ENCODE measurements around the gene HNMT.

The HNMT gene

DNA sequence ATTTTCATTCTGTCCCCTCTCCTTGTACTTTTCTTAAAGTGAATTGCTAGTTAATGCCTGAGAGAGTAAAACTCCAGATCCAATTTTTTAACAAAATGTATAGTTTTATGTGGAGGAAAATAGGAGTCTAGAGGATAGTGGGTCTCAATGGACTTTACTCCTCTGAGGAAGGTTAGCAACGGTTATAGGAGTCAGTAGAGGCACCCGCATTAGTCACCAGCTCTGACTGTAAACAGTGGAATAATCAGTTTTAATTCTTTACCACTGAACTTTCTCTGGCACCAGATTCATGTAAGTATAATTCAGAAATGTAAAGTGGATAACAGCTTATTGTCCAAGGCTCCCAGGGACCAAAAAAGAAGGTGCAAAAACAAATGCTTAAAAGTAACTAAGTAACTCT, 38.7 kb upstream of the HNMT start:
- Histone ChIP-seq H3K27me3 (ENCODE audit: insufficient read depth, low read depth) (no peaks in the 10 kb centered on the region), H3K4me2 (no peak overlapping the region), H3K36me3 (ENCODE audit: insufficient read depth) (no peaks in the 10 kb centered on the region), H4K20me1 (ENCODE audit: insufficient read depth) (no peaks in the 10 kb centered on the region), H3K79me2 (ENCODE audit: insufficient read depth, low read depth) (no peaks in the 10 kb centered on the region), H2AFZ (ENCODE audit: low read depth) (no peak overlapping the region), H3K27ac (no peak overlapping the region), H3K9ac (no peak overlapping the region), H3K4me1 (ENCODE audit: low read depth, poor library complexity, severe bottlenecking) (peaks cover 26% of the 10 kb centered on the region), H3K4me3 (IDR thresholded peaks at IDR 0.05; ENCODE audit: insufficient read depth, low read depth, low read length) (no peak overlapping the region)
- TF ChIP-seq, protein P1, sequence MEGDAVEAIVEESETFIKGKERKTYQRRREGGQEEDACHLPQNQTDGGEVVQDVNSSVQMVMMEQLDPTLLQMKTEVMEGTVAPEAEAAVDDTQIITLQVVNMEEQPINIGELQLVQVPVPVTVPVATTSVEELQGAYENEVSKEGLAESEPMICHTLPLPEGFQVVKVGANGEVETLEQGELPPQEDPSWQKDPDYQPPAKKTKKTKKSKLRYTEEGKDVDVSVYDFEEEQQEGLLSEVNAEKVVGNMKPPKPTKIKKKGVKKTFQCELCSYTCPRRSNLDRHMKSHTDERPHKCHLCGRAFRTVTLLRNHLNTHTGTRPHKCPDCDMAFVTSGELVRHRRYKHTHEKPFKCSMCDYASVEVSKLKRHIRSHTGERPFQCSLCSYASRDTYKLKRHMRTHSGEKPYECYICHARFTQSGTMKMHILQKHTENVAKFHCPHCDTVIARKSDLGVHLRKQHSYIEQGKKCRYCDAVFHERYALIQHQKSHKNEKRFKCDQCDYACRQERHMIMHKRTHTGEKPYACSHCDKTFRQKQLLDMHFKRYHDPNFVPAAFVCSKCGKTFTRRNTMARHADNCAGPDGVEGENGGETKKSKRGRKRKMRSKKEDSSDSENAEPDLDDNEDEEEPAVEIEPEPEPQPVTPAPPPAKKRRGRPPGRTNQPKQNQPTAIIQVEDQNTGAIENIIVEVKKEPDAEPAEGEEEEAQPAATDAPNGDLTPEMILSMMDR (conservative IDR thresholded peaks at IDR 0.05; ENCODE audit: low read depth, low read length), result no peak

DNA sequence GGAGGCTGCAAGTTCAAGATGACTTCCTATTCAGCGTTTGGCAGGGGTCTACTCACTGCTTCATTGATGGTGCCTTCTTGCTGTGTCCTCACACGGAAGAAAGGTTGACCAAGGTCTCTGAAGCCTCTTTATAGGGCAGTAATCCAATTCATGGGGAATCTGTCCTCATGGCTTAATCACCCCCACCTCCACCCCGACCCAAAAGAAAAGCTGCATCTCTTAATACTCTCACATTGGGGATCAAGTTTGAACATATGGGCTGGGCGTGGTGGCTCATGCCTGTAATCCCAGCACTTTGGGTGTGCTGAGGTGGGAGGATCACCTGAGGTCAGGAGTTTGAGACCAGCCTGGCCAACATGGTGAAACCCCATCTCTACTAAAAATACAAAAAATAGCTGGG, 36.4 kb upstream of the HNMT start:
- no peaks in the 10 kb centered on the region for H3K36me3 ChIP-seq (ENCODE audit: insufficient read depth)
- TF ChIP-seq, protein P1 (conservative IDR thresholded peaks at IDR 0.05; ENCODE audit: low read depth, low read length), result no peak
- H3K9ac ChIP-seq, result no peak overlapping the region
- no peak overlapping the region for H2AFZ ChIP-seq (ENCODE audit: low read depth)
- H3K79me2 ChIP-seq (ENCODE audit: insufficient read depth, low read depth), result no peaks in the 10 kb centered on the region
- H3K4me1 ChIP-seq (ENCODE audit: low read depth, poor library complexity, severe bottlenecking), result peaks cover 9% of the 10 kb centered on the region
- H3K27me3 ChIP-seq (ENCODE audit: insufficient read depth, low read depth), result no peaks in the 10 kb centered on the region
- H3K4me2 ChIP-seq, result no peak overlapping the region
- H3K4me3 ChIP-seq (IDR thresholded peaks at IDR 0.05; ENCODE audit: insufficient read depth, low read depth, low read length), result no peak overlapping the region
- H4K20me1 ChIP-seq (ENCODE audit: insufficient read depth), result no peaks in the 10 kb centered on the region
- no peak overlapping the region for H3K27ac ChIP-seq

DNA sequence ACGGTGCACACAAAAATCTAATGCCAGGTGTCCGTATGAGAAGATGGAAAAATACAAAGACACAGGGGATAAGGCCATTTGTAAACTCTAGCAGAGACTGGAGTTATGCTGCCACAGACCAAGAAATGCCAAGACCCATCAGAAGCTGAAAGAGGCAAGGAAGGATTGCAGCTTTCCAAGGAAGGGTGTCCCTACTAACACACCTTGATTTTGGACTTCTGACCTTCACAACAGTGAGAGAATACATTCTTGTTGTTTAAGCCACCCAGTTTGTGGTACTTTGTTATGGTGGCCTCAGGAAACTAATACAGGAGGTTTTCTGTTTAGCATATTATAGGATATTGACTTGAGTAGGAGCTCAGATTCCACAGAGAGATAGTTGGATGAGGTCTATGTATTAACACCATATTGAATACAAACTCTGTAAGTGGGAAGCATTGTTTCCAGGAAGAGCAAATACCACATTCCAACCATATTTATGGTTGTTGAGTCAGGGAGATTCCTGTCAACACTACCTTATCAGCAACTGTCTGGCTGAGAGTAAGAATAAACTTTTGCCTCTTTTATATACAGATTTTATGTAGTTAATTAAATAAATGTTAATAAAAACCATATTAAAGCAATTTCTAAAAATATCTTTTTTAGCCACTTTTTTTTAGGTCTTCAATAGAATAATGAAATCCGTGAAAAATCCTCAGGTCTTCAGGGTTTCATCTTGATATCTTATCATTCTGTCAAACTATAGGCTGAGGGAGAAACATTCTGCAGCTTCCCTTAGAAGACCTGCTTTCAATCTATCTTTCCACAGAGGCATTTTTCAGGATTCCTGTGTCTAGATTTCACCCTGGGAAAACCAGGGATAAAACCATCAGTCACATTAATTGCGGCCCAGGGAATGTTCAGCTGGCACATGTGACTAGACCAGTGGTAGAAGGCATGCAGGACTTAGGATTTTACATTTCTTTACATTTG, 35.4 kb upstream of the HNMT start:
- Histone ChIP-seq H3K27me3 (ENCODE audit: insufficient read depth, low read depth) (no peaks in the 10 kb centered on the region), H3K4me1 (ENCODE audit: low read depth, poor library complexity, severe bottlenecking) (peaks cover 7% of the 10 kb centered on the region), H3K27ac (no peak overlapping the region), H3K79me2 (ENCODE audit: insufficient read depth, low read depth) (no peaks in the 10 kb centered on the region), H4K20me1 (ENCODE audit: insufficient read depth) (no peaks in the 10 kb centered on the region), H3K4me3 (IDR thresholded peaks at IDR 0.05; ENCODE audit: insufficient read depth, low read depth, low read length) (no peak overlapping the region), H2AFZ (ENCODE audit: low read depth) (no peak overlapping the region), H3K9ac (no peak overlapping the region), H3K4me2 (no peak overlapping the region), H3K36me3 (ENCODE audit: insufficient read depth) (no peaks in the 10 kb centered on the region)
- TF ChIP-seq, protein P1 (conservative IDR thresholded peaks at IDR 0.05; ENCODE audit: low read depth, low read length), result no peak

DNA sequence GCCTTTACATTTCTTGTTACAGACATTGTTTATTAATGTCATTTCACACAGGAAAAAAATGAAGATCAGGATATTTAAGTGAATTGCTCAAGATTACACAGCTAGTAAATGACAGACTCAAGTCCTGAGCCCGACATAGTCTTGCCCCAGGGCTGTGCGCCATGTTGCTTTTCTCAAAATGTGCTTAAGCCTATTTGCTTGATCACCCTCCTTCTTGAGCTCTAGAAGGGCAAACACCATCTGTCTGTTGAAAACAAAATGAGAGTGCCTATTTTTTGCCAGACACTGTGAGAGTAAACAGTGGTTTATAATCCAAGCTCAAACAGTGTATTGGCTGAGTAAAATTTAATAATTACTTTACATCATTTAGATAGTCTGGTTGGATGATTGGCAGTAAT, 34.8 kb upstream of the HNMT start:
- H3K4me3 ChIP-seq (IDR thresholded peaks at IDR 0.05; ENCODE audit: insufficient read depth, low read depth, low read length), result no peak overlapping the region
- TF ChIP-seq, protein P1 (conservative IDR thresholded peaks at IDR 0.05; ENCODE audit: low read depth, low read length), result no peak
- no peak overlapping the region for H3K9ac ChIP-seq
- H3K36me3 ChIP-seq (ENCODE audit: insufficient read depth), result no peaks in the 10 kb centered on the region
- H4K20me1 ChIP-seq (ENCODE audit: insufficient read depth), result no peaks in the 10 kb centered on the region
- H2AFZ ChIP-seq (ENCODE audit: low read depth), result no peak overlapping the region
- H3K4me1 ChIP-seq (ENCODE audit: low read depth, poor library complexity, severe bottlenecking), result no peaks in the 10 kb centered on the region
- no peak overlapping the region for H3K4me2 ChIP-seq
- no peak overlapping the region for H3K27ac ChIP-seq
- no peaks in the 10 kb centered on the region for H3K79me2 ChIP-seq (ENCODE audit: insufficient read depth, low read depth)
- no peaks in the 10 kb centered on the region for H3K27me3 ChIP-seq (ENCODE audit: insufficient read depth, low read depth)

Data from KMS-11 (cell line).